HEK293 (cell line): ENCODE results near the gene ANKRD33.
"Not testable (repeated sequence)": the region's sequence is repeated elsewhere in the genome, so short reads cannot be mapped to it uniquely, and the experiment has no call there.

Experiments
- CTCF ChIA-PET: fragments of 350-600 bp; formaldehyde crosslinking; extraction: SDS; loops from one replicate; lab custom pipeline; 2021; ENCODE audit warnings: antibody characterized with exemption; lab: Yijun Ruan, JAX
- POLR2A ChIA-PET: fragments of 300-600 bp; formaldehyde crosslinking; extraction: SDS; loops from one replicate; lab custom pipeline; 2020; ENCODE audit warnings: antibody characterized with exemption, inconsistent platforms; lab: Yijun Ruan, JAX
- H3K27ac ChIP-seq: fragments of 200-500 bp; sonication (Bioruptor generic); 2 replicates; pipeline ENCODE4 v1.5.1; 2014; ENCODE audit warnings: low read depth, low read length, control low read depth, inconsistent platforms; ENCODE audit errors: extremely low read depth
- H3K36me3 ChIP-seq, 2 experiments: fragments of 200-500 bp in 1 of 2; sonication (Bioruptor generic) in 1 of 2; 1 replicate in 1 of 2; 2 replicates in 1 of 2; pipeline ENCODE4 v1.5.1; 2014 to 2017; ENCODE audit warnings: inconsistent platforms in 2 of 2, low read length in 2 of 2; ENCODE audit not compliant: control insufficient read depth in 2 of 2, insufficient read depth in 1 of 2
- H3K4me1 ChIP-seq: fragments of 200-500 bp; sonication (Bioruptor generic); 2 replicates; pipeline ENCODE4 v1.5.1; 2014; ENCODE audit warnings: mild to moderate bottlenecking, low read length, inconsistent platforms; ENCODE audit not compliant: control insufficient read depth, insufficient read depth
- H3K4me3 ChIP-seq: 2 replicates; pipeline ENCODE4 v1.5.1; 2011; ENCODE audit warnings: low read depth, mild to moderate bottlenecking, control low read depth, low read length, moderate library complexity
- H3K9me3 ChIP-seq: fragments of 200-500 bp; sonication (Bioruptor generic); 2 replicates; pipeline ENCODE4 v1.5.1; 2014; ENCODE audit warnings: low read depth, low read length, inconsistent platforms; ENCODE audit not compliant: control insufficient read depth, insufficient read depth
- KLF7 ChIP-seq: fragments of 450-650 bp; formaldehyde crosslinking; IDR thresholded peaks from 2 replicates; pipeline ENCODE4 v1.5.1; 2016; ENCODE audit warnings: missing biosample characterization, missing genetic modification characterization, borderline replicate concordance
- KLF8 ChIP-seq: fragments of 450-650 bp; formaldehyde crosslinking; IDR thresholded peaks from 2 replicates; pipeline ENCODE4 v1.5.1; 2016; ENCODE audit warnings: missing biosample characterization, missing genetic modification characterization
- KLF9 ChIP-seq: fragments of 450-650 bp; formaldehyde crosslinking; IDR thresholded peaks from 2 replicates; pipeline ENCODE4 v1.5.1; 2016; ENCODE audit warnings: missing biosample characterization, missing genetic modification characterization, low read depth
- PRDM1 ChIP-seq: fragments of 450-650 bp; formaldehyde crosslinking; IDR thresholded peaks from 2 replicates; pipeline ENCODE4; 2016; ENCODE audit warnings: missing biosample characterization, missing genetic modification characterization
- SETDB1 ChIP-seq: IDR thresholded peaks from one replicate; pipeline ENCODE4 v1.6.1; 2017; ENCODE audit warnings: mild to moderate bottlenecking, low read length, moderate library complexity, mixed read lengths; ENCODE audit not compliant: insufficient read length
- SP2 ChIP-seq: fragments of 450-650 bp; formaldehyde crosslinking; IDR thresholded peaks from 2 replicates; pipeline ENCODE4 v1.5.1; 2016; ENCODE audit warnings: missing biosample characterization, missing genetic modification characterization
- SP3 ChIP-seq: fragments of 450-650 bp; formaldehyde crosslinking; IDR thresholded peaks from 2 replicates; pipeline ENCODE4 v1.5.1; 2016; ENCODE audit warnings: missing biosample characterization, missing genetic modification characterization
- ZFHX2 ChIP-seq: fragments of 450-650 bp; formaldehyde crosslinking; conservative IDR thresholded peaks from 2 replicates; pipeline ENCODE4 v1.5.1; 2016; ENCODE audit warnings: missing biosample characterization, missing genetic modification characterization
- ZNF10 ChIP-seq: fragments of 450-650 bp; formaldehyde crosslinking; IDR thresholded peaks from 2 replicates; pipeline ENCODE4 v1.5.1; 2017; ENCODE audit warnings: missing biosample characterization, missing genetic modification characterization
- ZNF391 ChIP-seq: fragments of 450-650 bp; formaldehyde crosslinking; IDR thresholded peaks from 2 replicates; pipeline ENCODE4 v1.5.1; 2016; ENCODE audit warnings: low read depth, missing biosample characterization, missing genetic modification characterization, borderline replicate concordance
- ZNF544 ChIP-seq: fragments of 450-650 bp; formaldehyde crosslinking; IDR thresholded peaks from 2 replicates; pipeline ENCODE4 v1.5.0; 2017; ENCODE audit warnings: missing biosample characterization, missing genetic modification characterization
- ZNF548 ChIP-seq: fragments of 450-650 bp; formaldehyde crosslinking; IDR thresholded peaks from 2 replicates; pipeline ENCODE4 v1.5.1; 2016; ENCODE audit warnings: missing biosample characterization, missing genetic modification characterization
- ZNF549 ChIP-seq: fragments of 450-650 bp; IDR thresholded peaks from 2 replicates; pipeline ENCODE4 v1.5.1; 2018; ENCODE audit warnings: missing biosample characterization, missing genetic modification characterization, mild to moderate bottlenecking, inconsistent platforms, moderate library complexity
- ZNF600 ChIP-seq: fragments of 450-650 bp; formaldehyde crosslinking; IDR thresholded peaks from 2 replicates; pipeline ENCODE4 v1.5.1; 2016; ENCODE audit warnings: missing biosample characterization, missing genetic modification characterization
- ZNF629 ChIP-seq: fragments of 450-650 bp; formaldehyde crosslinking; IDR thresholded peaks from 2 replicates; pipeline ENCODE4 v1.5.1; 2017; ENCODE audit warnings: missing biosample characterization, missing genetic modification characterization
- ZNF658 ChIP-seq: fragments of 450-650 bp; formaldehyde crosslinking; IDR thresholded peaks from 2 replicates; pipeline ENCODE4; 2016; ENCODE audit warnings: missing biosample characterization, missing genetic modification characterization
- ZNF677 ChIP-seq: fragments of 450-650 bp; IDR thresholded peaks from 2 replicates; pipeline ENCODE4 v1.5.0; 2018; ENCODE audit warnings: missing biosample characterization, mild to moderate bottlenecking, missing genetic modification characterization, moderate library complexity
- ZNF791 ChIP-seq: fragments of 450-650 bp; formaldehyde crosslinking; IDR thresholded peaks from 2 replicates; pipeline ENCODE4 v1.5.1; 2016; ENCODE audit warnings: missing biosample characterization, missing genetic modification characterization
- TF ChIP-seq, protein P1 (sequence below): fragments of 450-650 bp; formaldehyde crosslinking; IDR thresholded peaks from 2 replicates; pipeline ENCODE4 v1.5.1; 2017; ENCODE audit warnings: missing biosample characterization, missing genetic modification characterization
- TF ChIP-seq, protein P2 (sequence below): fragments of 450-650 bp; formaldehyde crosslinking; IDR thresholded peaks from 2 replicates; pipeline ENCODE4 v1.5.1; 2016; ENCODE audit warnings: missing biosample characterization, missing genetic modification characterization
- TF ChIP-seq, protein P3 (sequence below): fragments of 450-650 bp; formaldehyde crosslinking; IDR thresholded peaks from 2 replicates; pipeline ENCODE4 v1.5.1; 2017; ENCODE audit warnings: missing biosample characterization, missing genetic modification characterization

The ANKRD33 gene

DNA sequence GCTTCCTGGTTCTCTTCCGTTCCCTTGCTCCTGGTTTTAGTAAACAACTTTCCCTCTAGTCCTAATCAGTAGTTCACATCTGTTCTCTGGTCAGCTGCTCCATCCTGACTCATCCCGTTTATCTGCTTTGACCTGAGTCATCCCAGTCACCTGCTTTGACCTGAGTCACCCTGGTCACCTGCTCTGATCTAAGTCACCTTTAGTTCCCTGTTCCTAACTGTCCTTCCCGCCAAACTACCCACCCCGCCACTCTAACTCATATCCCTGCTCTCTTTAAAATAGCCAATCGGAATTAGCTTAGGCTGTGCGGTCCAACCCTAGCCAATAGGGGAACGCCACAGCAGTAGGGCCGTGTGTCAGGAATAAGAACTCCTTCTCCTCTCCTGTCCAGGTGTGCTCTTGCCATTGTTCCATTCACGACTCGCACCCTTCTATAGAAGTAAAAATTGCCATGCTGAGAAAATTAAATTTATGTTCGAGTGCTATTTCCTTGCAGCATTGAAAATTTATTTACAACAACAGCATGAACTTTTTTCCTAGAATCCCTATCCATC is 3.1 kb upstream of the ANKRD33 start (continued):
- TF ChIP-seq KLF8 (tag by site-specific recombination) (peak; percentile 60), KLF9 (tag by site-specific recombination) (no peak), ZNF629 (peak; percentile 38; the same call in 1 of the 2 replicates), PRDM1 (tag by site-specific recombination) (peak; percentile 24; the same call in 1 of the 2 replicates), SP2 (tag by site-specific recombination) (no peak), SETDB1 (peak; percentile 90), ZNF600 (tag by site-specific recombination) (no peak), SP3 (tag by site-specific recombination) (peak; percentile 48; the same call in 1 of the 2 replicates), ZNF791 (tag by site-specific recombination) (no peak), ZNF544 (tag by site-specific recombination) (no peak)
- TF ChIP-seq, protein P1, sequence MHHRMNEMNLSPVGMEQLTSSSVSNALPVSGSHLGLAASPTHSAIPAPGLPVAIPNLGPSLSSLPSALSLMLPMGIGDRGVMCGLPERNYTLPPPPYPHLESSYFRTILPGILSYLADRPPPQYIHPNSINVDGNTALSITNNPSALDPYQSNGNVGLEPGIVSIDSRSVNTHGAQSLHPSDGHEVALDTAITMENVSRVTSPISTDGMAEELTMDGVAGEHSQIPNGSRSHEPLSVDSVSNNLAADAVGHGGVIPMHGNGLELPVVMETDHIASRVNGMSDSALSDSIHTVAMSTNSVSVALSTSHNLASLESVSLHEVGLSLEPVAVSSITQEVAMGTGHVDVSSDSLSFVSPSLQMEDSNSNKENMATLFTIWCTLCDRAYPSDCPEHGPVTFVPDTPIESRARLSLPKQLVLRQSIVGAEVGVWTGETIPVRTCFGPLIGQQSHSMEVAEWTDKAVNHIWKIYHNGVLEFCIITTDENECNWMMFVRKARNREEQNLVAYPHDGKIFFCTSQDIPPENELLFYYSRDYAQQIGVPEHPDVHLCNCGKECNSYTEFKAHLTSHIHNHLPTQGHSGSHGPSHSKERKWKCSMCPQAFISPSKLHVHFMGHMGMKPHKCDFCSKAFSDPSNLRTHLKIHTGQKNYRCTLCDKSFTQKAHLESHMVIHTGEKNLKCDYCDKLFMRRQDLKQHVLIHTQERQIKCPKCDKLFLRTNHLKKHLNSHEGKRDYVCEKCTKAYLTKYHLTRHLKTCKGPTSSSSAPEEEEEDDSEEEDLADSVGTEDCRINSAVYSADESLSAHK (tag by site-specific recombination) = no peak

DNA sequence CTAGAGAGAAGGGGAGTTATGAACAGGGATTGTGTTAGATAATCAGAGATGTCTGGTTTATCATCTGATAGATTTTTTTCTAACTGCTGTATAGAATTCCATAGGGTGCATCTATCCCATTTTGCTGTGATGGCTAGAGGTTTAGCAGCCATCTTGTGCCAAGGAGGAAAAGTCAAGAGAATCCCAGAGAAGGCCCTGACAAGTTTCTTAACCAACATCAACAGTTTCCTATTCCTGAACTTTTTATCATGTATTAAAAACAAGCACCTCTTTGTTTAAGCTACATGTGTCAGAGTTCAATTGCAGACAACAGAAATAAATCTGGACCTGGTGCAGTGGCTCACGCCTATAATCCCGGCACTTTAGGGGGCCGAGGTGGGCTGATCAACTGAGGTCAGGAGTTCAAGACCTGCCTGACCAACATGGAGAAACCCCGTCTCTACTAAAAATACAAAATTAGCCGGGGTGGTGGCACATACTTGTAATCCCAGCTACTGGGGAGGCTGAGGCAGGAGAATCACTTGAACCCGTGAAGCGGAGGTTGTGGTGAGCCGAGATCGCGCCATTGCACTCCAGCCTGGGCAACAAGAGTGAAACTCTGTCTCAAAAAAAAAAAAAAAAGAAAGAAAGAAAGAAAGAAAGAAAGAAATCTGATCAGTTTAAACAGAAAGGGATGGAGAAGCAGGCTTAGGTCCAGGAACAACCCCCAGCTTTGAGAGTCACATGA is 2.4 kb upstream of the ANKRD33 start:
- POLR2A ChIA-PET, H3K36me3 ChIP-seq, H3K4me3 ChIP-seq, H3K27ac ChIP-seq: not testable (repeated sequence)
- TF ChIP-seq SETDB1 = peak; percentile 43
- TF ChIP-seq, all 188 proteins: peak for 1; not testable (repeated sequence) for 187
- CTCF ChIA-PET = interaction anchor here (1.1 to 2.5 kb wide), 7 partner anchors 10 to 294 kb away, joined by 3 to 10 read pairs (median 3); partner anchors contain the start of gene SCN8A
- H3K9me3 ChIP-seq, H3K4me1 ChIP-seq: not testable (repeated sequence)

DNA sequence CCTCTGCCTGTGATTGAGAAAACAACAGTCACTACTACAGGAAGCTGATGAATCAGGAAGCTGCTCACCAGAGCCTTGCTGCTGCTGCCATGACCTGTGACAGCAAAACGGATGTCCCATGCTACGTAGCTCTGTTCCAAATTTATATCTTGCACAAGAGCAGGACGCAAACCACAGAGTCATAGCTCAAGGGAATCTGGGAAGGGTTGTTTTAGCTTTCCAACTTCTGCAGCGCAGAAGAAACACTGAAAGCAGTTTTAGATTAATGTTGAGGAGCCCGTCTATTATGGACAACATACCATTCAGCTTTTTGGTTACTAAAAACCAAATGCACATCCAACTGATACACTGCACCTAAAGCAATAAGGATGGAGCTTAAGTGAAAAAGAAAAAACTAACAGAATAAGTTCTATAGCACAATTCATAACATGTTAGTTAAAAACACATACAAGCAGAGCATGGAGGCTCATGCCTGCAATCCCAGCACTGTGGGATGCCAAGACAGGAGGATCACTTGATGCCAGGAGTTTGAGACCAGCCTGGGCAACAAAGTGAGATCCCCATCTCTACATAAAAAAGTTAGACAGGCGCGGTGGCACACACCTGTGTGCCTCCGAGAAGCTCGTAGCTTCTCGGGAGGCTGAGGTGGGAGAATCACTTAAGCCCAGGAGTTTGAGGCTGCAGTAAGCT is 1.7 kb upstream of the ANKRD33 start:
- H3K36me3 ChIP-seq = no peaks in the 10 kb centered on the region
- ChIA-PET CTCF (interaction anchor here (0.8 to 2.5 kb wide), 9 partner anchors 11 to 295 kb away, joined by 3 to 10 read pairs (median 3); partner anchors contain the start of gene SCN8A), POLR2A (no interaction called here)
- no peak overlapping the region for H3K27ac ChIP-seq
- no peak overlapping the region for H3K4me3 ChIP-seq
- no peaks in the 10 kb centered on the region for H3K9me3 ChIP-seq
- no peaks in the 10 kb centered on the region for H3K4me1 ChIP-seq
- TF ChIP-seq ZFHX2 (tag by site-specific recombination) (no peak), SETDB1 (no peak), ZNF391 (no peak), ZNF10 (tag by site-specific recombination) (no peak), ZNF677 (no peak), ZNF658 (no peak), ZNF549 (tag by site-specific recombination) (no peak), ZNF548 (tag by site-specific recombination) (no peak), KLF7 (tag by site-specific recombination) (no peak)
- TF ChIP-seq, protein P2, sequence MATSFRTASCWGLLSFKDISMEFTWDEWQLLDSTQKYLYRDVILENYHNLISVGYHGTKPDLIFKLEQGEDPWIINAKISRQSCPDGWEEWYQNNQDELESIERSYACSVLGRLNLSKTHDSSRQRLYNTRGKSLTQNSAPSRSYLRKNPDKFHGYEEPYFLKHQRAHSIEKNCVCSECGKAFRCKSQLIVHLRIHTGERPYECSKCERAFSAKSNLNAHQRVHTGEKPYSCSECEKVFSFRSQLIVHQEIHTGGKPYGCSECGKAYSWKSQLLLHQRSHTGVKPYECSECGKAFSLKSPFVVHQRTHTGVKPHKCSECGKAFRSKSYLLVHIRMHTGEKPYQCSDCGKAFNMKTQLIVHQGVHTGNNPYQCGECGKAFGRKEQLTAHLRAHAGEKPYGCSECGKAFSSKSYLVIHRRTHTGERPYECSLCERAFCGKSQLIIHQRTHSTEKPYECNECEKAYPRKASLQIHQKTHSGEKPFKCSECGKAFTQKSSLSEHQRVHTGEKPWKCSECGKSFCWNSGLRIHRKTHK (tag by site-specific recombination) = no peak
- TF ChIP-seq, protein P3, sequence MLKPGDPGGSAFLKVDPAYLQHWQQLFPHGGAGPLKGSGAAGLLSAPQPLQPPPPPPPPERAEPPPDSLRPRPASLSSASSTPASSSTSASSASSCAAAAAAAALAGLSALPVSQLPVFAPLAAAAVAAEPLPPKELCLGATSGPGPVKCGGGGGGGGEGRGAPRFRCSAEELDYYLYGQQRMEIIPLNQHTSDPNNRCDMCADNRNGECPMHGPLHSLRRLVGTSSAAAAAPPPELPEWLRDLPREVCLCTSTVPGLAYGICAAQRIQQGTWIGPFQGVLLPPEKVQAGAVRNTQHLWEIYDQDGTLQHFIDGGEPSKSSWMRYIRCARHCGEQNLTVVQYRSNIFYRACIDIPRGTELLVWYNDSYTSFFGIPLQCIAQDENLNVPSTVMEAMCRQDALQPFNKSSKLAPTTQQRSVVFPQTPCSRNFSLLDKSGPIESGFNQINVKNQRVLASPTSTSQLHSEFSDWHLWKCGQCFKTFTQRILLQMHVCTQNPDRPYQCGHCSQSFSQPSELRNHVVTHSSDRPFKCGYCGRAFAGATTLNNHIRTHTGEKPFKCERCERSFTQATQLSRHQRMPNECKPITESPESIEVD (tag by site-specific recombination) = no peak
